Adipose tissue (tissue), 3 donors: ENCODE data around the gene TMEM234. TPM values are rescaled to one million over a fixed set of nuclear protein-coding genes. Genes with fewer than 3 reads are reported as not detected.
"Not testable (repeated sequence)": the region's sequence is repeated elsewhere in the genome, so short reads cannot be mapped to it uniquely, and the experiment has no call there.

Source experiments
- H3K27ac ChIP-seq: one replicate; pipeline ENCODE4 v1.5.1; 2013; ENCODE audit warnings: low read depth, low read length
- WGBS, 3 donors: extraction: QIAGEN DNeasy Blood & Tissue Kit; methylation state at CpG; one replicate each; pipeline ENCODE4 v1.1.7; 2013; 5-methylcytosine and 5-hydroxymethylcytosine counted together
- polyA plus RNA-seq, 3 donors: library from polyadenylated mRNA; stranded (reverse); fragments of 200-250 nt; gene quantifications; one replicate each; pipeline ENCODE4 v1.2.3, GENCODE V29; 2013
- donor health status: healthy with polysubstance abuse.
- donor health status: Bipolar disorder and iron deficiency.
- donor health status: healthy.

Gene TMEM234
- polyA plus RNA-seq, result 10 to 100 TPM in 2 of 3 donors, 1 to 10 TPM in 1; 6.9 to 14.7 (median 10.7) TPM

- H3K27ac ChIP-seq, result peak within 1 kb of the TSS; percentile 71
- 0 to 1% (median 1%) methylated on average over 43 to 46 of the region's 46 CpGs for WGBS, 3 donors
These were observed at the start of gene TMEM234, which contains the start of gene EIF3I for GRCh38 chr1:32221980-32222755. Gene TMEM234 (minus strand): TSS chr1:32222353. CDS start chr1:32222322, 31 bp downstream. Gene EIF3I (plus strand): TSS chr1:32222407. CDS start chr1:32222442, 35 bp downstream.

GRCh38 chr1:32269744-32270143 lies 47.6 kb upstream of the TMEM234 start:
- no peak overlapping the region for H3K27ac ChIP-seq

GRCh38 chr1:32266921-32267591 lies 44.9 kb upstream of the TMEM234 start:
- WGBS, 3 donors, result 47 to 74% (median 56%) methylated on average over 7 of the region's 7 CpGs
- H3K27ac ChIP-seq, result no peak overlapping the region

- no peak overlapping the region for H3K27ac ChIP-seq
- WGBS, 3 donors, result 91 to 93% (median 92%) methylated on average over 9 of the region's 9 CpGs
These were observed 43.7 kb upstream of the TMEM234 start for GRCh38 chr1:32265846-32266245.

GRCh38 chr1:32263744-32264143 lies 41.6 kb upstream of the TMEM234 start:
- WGBS, 3 donors, result 83 to 91% (median 88%) methylated on average over 4 of the region's 4 CpGs
- H3K27ac ChIP-seq, result no peak overlapping the region

GRCh38 chr1:32263236-32263593 lies 41.1 kb upstream of the TMEM234 start:
- 93 to 97% (median 96%) methylated on average over 4 of the region's 4 CpGs for WGBS, 3 donors
- not testable (repeated sequence) for H3K27ac ChIP-seq

- no peak overlapping the region for H3K27ac ChIP-seq
These were observed 35.0 kb upstream of the TMEM234 start for GRCh38 chr1:32257227-32257508.

GRCh38 chr1:32256473-32257226 lies 34.5 kb upstream of the TMEM234 start:
- H3K27ac ChIP-seq, result no peak overlapping the region
- 78 to 80% (median 80%) methylated on average over 9 of the region's 9 CpGs for WGBS, 3 donors

More at GRCh38 chr1:32257227-32257508, 35.0 kb upstream of the TMEM234 start:
- WGBS, 3 donors, result 88 to 97% (median 94%) methylated on average over 6 of the region's 6 CpGs

GRCh38 chr1:32255072-32256071 lies 33.2 kb upstream of the TMEM234 start:
- H3K27ac ChIP-seq, result no peak overlapping the region
- 65 to 78% (median 70%) methylated on average over 10 of the region's 10 CpGs for WGBS, 3 donors

- WGBS, 3 donors, result 67 to 74% (median 71%) methylated on average over 24 to 25 of the region's 25 CpGs
- no peak within 1 kb of the TSS for H3K27ac ChIP-seq
These were observed 29.0 kb upstream of the TMEM234 start, which contains the start of gene LCK for GRCh38 chr1:32250893-32251716. Gene LCK (plus strand): TSS chr1:32251265. CDS start chr1:32274330, 23,065 bp downstream.

- WGBS, 3 donors, result 38 to 53% (median 42%) methylated on average over 9 of the region's 9 CpGs
- no peak overlapping the region for H3K27ac ChIP-seq
These were observed 27.8 kb upstream of the TMEM234 start for GRCh38 chr1:32249831-32250525.

- H3K27ac ChIP-seq, result no peak overlapping the region
- 9 to 12% (median 10%) methylated on average over 31 of the region's 31 CpGs for WGBS, 3 donors
These were observed 26.1 kb upstream of the TMEM234 start for GRCh38 chr1:32247983-32248889.

GRCh38 chr1:32247452-32247851 lies 25.3 kb upstream of the TMEM234 start:
- 70 to 74% (median 74%) methylated on average over 12 of the region's 12 CpGs for WGBS, 3 donors
- peak overlapping the region; percentile 48 for H3K27ac ChIP-seq

- WGBS, 3 donors, result 38 to 78% (median 40%) methylated on average over 3 of the region's 3 CpGs
- peak within 1 kb of the TSS; percentile 48 for H3K27ac ChIP-seq
These were observed 24.7 kb upstream of the TMEM234 start, which contains the start of gene FAM167B for GRCh38 chr1:32246888-32247273. Gene FAM167B (plus strand): TSS chr1:32247222. CDS start chr1:32247422, 200 bp downstream.

GRCh38 chr1:32242341-32242851 lies 20.2 kb upstream of the TMEM234 start:
- 24 to 44% (median 28%) methylated on average over 7 of the region's 7 CpGs for WGBS, 3 donors
- H3K27ac ChIP-seq, result no peak overlapping the region
